KMS-11 (cell line): ENCODE results near the gene COX6B2.

Experiments used
- H2AFZ ChIP-seq: fragments of 200-600 bp; sonication (generic); 2 replicates; pipeline ENCODE4 v1.6.1; 2016; ENCODE audit warnings: antibody characterized with exemption, mixed run types, low read depth
- H3K27ac ChIP-seq: fragments of 200-600 bp; sonication (generic); 2 replicates; pipeline ENCODE4 v1.6.1; 2016; ENCODE audit warnings: mild to moderate bottlenecking, mixed run types
- H3K27me3 ChIP-seq: fragments of 200-600 bp; sonication (generic); 2 replicates; pipeline ENCODE4 v1.6.1; 2017; ENCODE audit warnings: mild to moderate bottlenecking, low read depth, mixed run types, moderate library complexity; ENCODE audit not compliant: insufficient read depth
- H3K36me3 ChIP-seq: fragments of 200-600 bp; sonication (generic); 2 replicates; pipeline ENCODE4 v1.6.1; 2017; ENCODE audit warnings: mild to moderate bottlenecking, mixed run types; ENCODE audit not compliant: insufficient read depth
- H3K4me1 ChIP-seq: fragments of 200-600 bp; sonication (generic); 2 replicates; pipeline ENCODE4 v1.6.1; 2016; ENCODE audit warnings: mild to moderate bottlenecking, low read depth, mixed run types; ENCODE audit not compliant: poor library complexity, severe bottlenecking
- H3K4me2 ChIP-seq: fragments of 200-600 bp; sonication (generic); 2 replicates; pipeline ENCODE4 v1.7.0; 2016; ENCODE audit warnings: mild to moderate bottlenecking, mixed run types
- H3K4me3 ChIP-seq: fragments of 200-600 bp; sonication (generic); IDR thresholded peaks from 2 replicates; pipeline ENCODE4 v1.6.1; 2017; ENCODE audit warnings: low read depth, low read length, mixed read lengths; ENCODE audit not compliant: insufficient read depth
- H3K79me2 ChIP-seq: fragments of 200-600 bp; sonication (generic); 2 replicates; pipeline ENCODE4 v1.6.1; 2016; ENCODE audit warnings: low read depth, mixed run types; ENCODE audit not compliant: insufficient read depth
- H3K9ac ChIP-seq: fragments of 200-600 bp; sonication (generic); 2 replicates; pipeline ENCODE4 v1.6.1; 2016; ENCODE audit warnings: mild to moderate bottlenecking, mixed run types
- H4K20me1 ChIP-seq: fragments of 200-600 bp; sonication (generic); 2 replicates; pipeline ENCODE4 v1.6.1; 2016; ENCODE audit warnings: mild to moderate bottlenecking, mixed run types; ENCODE audit not compliant: insufficient read depth
- CTCF ChIP-seq: fragments of 200-600 bp; sonication (generic); conservative IDR thresholded peaks from 2 replicates; pipeline ENCODE4 v1.6.1; 2017; ENCODE audit warnings: low read depth, mild to moderate bottlenecking, antibody characterized with exemption, low read length, moderate library complexity, mixed read lengths

The COX6B2 gene

DNA sequence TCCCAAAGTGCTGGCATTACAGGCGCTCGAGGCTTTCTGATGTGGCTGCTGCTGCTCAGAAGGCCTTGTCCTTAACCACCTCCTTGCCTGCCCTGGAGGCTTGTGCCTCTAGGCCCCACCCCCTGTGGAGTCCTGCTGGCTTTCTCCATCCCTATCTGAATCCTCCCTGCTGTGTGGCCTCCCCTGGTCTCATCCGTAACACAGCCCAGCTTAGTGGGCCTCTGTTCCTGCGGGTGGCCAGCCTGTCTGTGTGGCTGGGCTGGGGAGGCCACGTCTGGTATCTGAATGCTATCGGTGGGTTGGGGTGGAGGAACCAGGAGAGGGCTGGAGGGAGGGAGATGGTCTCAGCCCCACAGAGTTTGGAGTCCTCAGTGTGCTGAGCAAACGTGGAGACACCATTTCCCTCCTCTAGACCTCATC lies 36.0 kb upstream of the COX6B2 start:
- Histone ChIP-seq H3K79me2 (peaks cover 31% of the 10 kb centered on the region), H3K4me1 (peaks cover 20% of the 10 kb centered on the region), H3K9ac (no peak overlapping the region), H3K4me3 (no peak overlapping the region), H3K36me3 (peaks cover 18% of the 10 kb centered on the region; the same call in 1 of the 2 replicates), H3K4me2 (no peak overlapping the region), H3K27ac (no peak overlapping the region), H4K20me1 (peaks cover 34% of the 10 kb centered on the region), H2AFZ (no peak overlapping the region), H3K27me3 (no peaks in the 10 kb centered on the region)
- TF ChIP-seq CTCF: no peak

- Histone ChIP-seq H3K27me3 (no peaks in the 10 kb centered on the region), H3K27ac (no peak overlapping the region), H2AFZ (no peak overlapping the region), H3K4me2 (no peak overlapping the region), H3K4me1 (peaks cover 23% of the 10 kb centered on the region), H3K36me3 (peaks cover 18% of the 10 kb centered on the region; the same call in 1 of the 2 replicates), H4K20me1 (peaks cover 34% of the 10 kb centered on the region), H3K4me3 (no peak overlapping the region), H3K9ac (no peak overlapping the region), H3K79me2 (peaks cover 31% of the 10 kb centered on the region)
- TF ChIP-seq CTCF: no peak
Observed at GRCh38 chr19:55389386-55390317, 35.1 kb upstream of the COX6B2 start.

- H3K4me1 ChIP-seq: peaks cover 29% of the 10 kb centered on the region
- peak overlapping the region; percentile 94 for H3K4me2 ChIP-seq
- H3K79me2 ChIP-seq: peaks cover 34% of the 10 kb centered on the region
- peaks cover 34% of the 10 kb centered on the region for H4K20me1 ChIP-seq
- no peak overlapping the region for H2AFZ ChIP-seq
- no peak for TF ChIP-seq CTCF
- no peaks in the 10 kb centered on the region for H3K27me3 ChIP-seq
- H3K27ac ChIP-seq: no peak overlapping the region
- H3K9ac ChIP-seq: no peak overlapping the region
- no peak overlapping the region for H3K4me3 ChIP-seq
- H3K36me3 ChIP-seq: peaks cover 18% of the 10 kb centered on the region; the same call in 1 of the 2 replicates
Observed at GRCh38 chr19:55387736-55388497, 33.4 kb upstream of the COX6B2 start.

- Histone ChIP-seq H2AFZ (no peak overlapping the region), H3K79me2 (peaks cover 44% of the 10 kb centered on the region), H3K4me1 (peaks cover 38% of the 10 kb centered on the region), H3K27me3 (no peaks in the 10 kb centered on the region), H3K27ac (no peak overlapping the region; the same call in 1 of the 2 replicates), H3K4me2 (peak overlapping the region; percentile 94), H3K9ac (peak overlapping the region; percentile 77), H3K4me3 (peak overlapping the region; percentile 35), H4K20me1 (peaks cover 34% of the 10 kb centered on the region), H3K36me3 (peaks cover 18% of the 10 kb centered on the region; the same call in 1 of the 2 replicates)
- TF ChIP-seq CTCF: no peak
Observed at GRCh38 chr19:55386493-55386971, 32.0 kb upstream of the COX6B2 start.
